Hepatic stellate cell (primary cell): ENCODE data around the gene CHST2.

Experiments used
- DNase-seq: peaks from one replicate; pipeline ENCODE4 v3.0.0; 2011; ENCODE audit warnings: low spot score

CHST2 gene

DNA sequence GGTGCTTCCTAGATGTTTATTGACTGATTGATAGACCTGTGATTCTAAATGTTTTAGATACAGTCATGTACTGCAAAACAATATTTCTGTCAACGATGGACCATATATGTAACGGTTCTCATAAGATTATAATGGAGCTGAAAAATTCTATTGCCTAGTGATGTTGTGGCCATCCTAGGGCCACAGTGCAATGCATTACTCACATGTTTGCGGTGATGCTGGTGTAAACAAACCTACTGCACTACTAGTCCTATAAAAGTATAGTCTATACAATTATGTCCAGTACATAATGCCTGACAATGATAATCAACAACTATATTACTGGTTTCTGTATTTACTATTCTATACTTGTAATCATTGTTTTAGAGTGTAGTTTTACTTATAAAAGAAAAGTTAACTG is 46.8 kb downstream of the CHST2 start:
- DNase-seq, result no peak

- DNase-seq, result peak; percentile 18
Observed at GRCh38 chr3:143167969-143168854, 48.6 kb downstream of the CHST2 start.

DNA sequence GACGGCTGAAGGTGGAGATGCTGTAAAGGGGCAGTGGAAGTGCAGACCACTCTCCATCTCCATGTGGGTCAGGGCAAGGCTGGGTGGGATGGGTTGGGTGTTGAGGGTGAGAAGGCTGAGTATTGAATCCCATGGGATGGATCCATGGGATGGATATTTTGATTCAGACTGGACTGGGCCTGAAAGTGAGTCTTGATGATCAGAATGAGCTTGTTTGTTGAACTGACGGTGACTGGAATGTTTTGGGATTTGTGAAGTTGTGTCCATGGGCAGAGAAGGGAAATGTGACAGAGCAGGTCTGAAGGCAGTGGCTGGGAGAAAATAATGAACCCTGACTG is 49.3 kb downstream of the CHST2 start:
- DNase-seq, result no peak

GRCh38 chr3:143170074-143170473 is 50.5 kb downstream of the CHST2 start:
- DNase-seq, result no peak

- peak; percentile 9 for DNase-seq
Observed at GRCh38 chr3:143170676-143171075, 51.1 kb downstream of the CHST2 start.

DNA sequence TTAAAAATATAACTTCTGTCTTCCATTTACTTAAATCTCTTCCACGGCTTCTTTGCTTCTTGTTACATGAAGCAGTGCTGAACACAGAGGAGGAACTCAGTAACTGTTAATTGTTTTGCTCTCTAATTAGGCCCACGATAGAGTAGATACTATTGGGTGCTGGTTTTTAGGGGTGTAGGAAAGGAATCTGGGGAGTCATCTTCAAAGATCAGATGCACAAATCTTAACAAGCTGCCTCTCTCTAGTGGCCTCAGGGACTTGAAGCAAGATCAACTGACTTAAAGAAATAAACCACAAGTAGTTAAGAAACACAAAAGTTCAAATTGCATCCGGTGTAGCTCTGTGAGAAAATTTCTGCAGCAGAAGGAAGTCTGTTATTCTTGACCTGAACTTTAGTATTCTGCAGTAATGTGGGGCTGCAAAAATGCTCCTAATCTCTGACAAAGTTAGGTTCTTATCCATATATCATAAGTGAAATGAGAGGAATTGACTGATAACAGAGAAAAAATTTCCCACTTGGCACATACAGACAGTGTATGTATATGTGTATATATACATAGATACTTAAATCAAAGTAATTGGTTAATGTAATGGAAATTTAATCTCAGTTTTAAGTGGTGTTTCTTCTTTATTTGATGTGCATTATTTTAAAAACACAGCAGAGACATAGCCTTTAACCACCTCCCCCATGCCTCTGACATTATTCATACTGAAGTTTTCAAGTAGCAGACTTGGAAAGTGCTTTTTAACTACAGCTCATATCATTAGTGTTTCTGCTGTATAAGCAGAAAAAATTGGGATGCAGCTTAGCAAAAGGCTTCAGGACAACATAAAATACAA is 51.8 kb downstream of the CHST2 start:
- peak; percentile 50 for DNase-seq

- no peak for DNase-seq
Observed at GRCh38 chr3:143172062-143172794, 52.7 kb downstream of the CHST2 start.

GRCh38 chr3:143172795-143173145 is 53.2 kb downstream of the CHST2 start:
- DNase-seq, result no peak

DNA sequence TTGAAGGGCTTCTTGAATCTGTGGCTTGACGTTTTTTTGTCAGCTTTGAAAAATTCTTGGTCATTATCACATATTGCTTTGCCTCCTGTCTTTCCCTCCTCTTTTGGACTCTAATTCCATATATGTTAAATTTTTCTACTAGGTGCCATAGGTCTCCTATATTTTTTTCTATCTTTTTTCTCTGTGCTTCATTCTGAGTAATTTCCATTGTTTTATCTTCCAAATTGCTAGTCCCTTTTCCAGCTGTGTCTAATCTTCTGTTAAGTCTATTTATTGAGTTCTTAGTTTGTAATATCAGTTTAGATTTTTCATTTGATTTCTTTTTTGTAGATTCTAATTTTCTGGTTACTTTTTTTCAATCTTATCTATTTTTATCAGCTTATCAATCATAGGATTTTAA is 53.7 kb downstream of the CHST2 start:
- DNase-seq, result no peak
